ENCODE data around the gene MED15. TPM values are rescaled to one million over a fixed set of nuclear protein-coding genes. Genes with fewer than 3 reads are reported as not detected.

The MED15 gene
- total RNA-seq, 1 donor from 2014 or later: 104 TPM

DNA sequence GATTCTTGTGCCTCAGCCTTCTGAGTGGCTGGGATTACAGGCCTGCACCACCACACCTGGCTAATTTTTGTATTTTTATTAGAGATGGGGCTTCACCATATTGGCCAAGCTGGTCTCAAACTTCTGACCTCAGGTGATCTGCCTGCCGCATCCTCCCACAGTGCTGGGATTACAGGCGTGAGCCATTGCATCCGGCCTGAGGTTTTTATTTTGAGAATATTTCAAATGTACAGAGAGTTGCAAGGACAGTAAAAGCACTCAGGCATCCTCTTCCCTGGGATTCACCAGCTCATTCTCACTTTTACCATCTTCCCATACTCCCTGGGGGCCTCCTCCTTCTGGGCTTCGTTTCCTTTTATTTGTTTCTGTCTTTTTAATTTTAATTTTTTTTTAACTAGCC, 12.1 kb downstream of the MED15 start:
- no peak for TF ChIP-seq CTCF (IDR thresholded peaks at IDR 0.05)
- Mint-ChIP-seq H3K27ac (ENCODE audit: unreplicated experiment) (peak overlapping the region; percentile 78), H3K9me3 (ENCODE audit: unreplicated experiment) (no peaks in the 10 kb centered on the region), H3K4me3 (ENCODE audit: unreplicated experiment) (no peak overlapping the region), H3K36me3 (ENCODE audit: unreplicated experiment) (peaks cover 19% of the 10 kb centered on the region), H3K27me3 (ENCODE audit: unreplicated experiment) (no peaks in the 10 kb centered on the region), H3K4me1 (ENCODE audit: unreplicated experiment) (peaks cover 55% of the 10 kb centered on the region)
- no peak for DNase-seq (ENCODE audit: extremely low spot score, unreplicated experiment)

- Mint-ChIP-seq H3K9me3 (ENCODE audit: unreplicated experiment) (no peaks in the 10 kb centered on the region), H3K4me1 (ENCODE audit: unreplicated experiment) (peaks cover 50% of the 10 kb centered on the region), H3K27ac (ENCODE audit: unreplicated experiment) (peak overlapping the region; percentile 78), H3K27me3 (ENCODE audit: unreplicated experiment) (no peaks in the 10 kb centered on the region), H3K4me3 (ENCODE audit: unreplicated experiment) (no peak overlapping the region), H3K36me3 (ENCODE audit: unreplicated experiment) (peaks cover 19% of the 10 kb centered on the region)
- TF ChIP-seq CTCF (IDR thresholded peaks at IDR 0.05): no peak
- no peak for DNase-seq (ENCODE audit: extremely low spot score, unreplicated experiment)
Observed at GRCh38 chr22:20520093-20520511, 12.7 kb downstream of the MED15 start.

DNA sequence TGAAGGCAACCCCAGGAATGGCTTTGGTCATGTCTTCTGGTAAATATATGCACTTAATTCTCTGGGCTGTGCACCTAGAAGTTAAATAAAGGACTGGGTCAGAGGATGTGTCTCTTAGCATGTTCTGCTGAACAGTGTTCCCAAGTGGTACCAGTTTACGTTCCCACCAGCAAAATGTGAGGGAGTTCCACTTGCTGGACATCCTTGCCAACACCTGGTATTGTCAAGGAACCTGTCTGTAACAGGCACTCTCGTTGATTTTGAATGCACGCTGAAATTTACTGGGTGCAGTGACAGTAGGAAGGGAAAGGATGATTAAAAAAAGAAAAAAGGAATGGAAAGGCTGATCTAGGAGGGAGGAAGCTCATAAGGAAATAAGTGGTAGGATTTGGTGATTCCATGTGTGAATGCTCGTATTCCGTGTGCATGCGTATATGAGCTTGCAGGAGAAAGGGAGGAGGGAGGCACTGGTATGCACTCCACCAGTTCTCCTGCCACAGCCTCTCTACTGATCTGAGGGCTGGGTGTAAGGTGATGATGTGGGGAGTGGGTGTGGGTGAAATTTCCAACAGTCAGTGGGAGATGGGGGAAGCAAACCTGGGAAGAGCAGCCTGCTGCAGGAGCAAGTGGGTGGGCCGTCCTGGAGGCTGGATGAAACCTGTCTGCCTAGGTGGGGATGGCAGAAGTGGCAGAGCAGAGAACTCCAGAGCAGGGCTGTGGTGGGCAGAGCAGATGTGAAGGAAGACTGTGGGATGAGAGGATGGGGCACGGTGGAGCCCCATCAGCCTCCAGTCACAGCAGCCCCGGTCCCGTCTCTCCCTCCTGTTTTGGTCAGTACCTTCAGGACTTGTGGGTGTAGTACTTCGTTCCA, 15.0 kb downstream of the MED15 start:
- TF ChIP-seq CTCF (IDR thresholded peaks at IDR 0.05): no peak
- peak overlapping the region; percentile 77 for H3K27ac Mint-ChIP-seq (ENCODE audit: unreplicated experiment)
- DNase-seq (ENCODE audit: extremely low spot score, unreplicated experiment): no peak
- H3K4me1 Mint-ChIP-seq (ENCODE audit: unreplicated experiment): peaks cover 57% of the 10 kb centered on the region
- peaks cover 19% of the 10 kb centered on the region for H3K36me3 Mint-ChIP-seq (ENCODE audit: unreplicated experiment)
- no peaks in the 10 kb centered on the region for H3K27me3 Mint-ChIP-seq (ENCODE audit: unreplicated experiment)
- no peak overlapping the region for H3K4me3 Mint-ChIP-seq (ENCODE audit: unreplicated experiment)
- no peaks in the 10 kb centered on the region for H3K9me3 Mint-ChIP-seq (ENCODE audit: unreplicated experiment)

DNA sequence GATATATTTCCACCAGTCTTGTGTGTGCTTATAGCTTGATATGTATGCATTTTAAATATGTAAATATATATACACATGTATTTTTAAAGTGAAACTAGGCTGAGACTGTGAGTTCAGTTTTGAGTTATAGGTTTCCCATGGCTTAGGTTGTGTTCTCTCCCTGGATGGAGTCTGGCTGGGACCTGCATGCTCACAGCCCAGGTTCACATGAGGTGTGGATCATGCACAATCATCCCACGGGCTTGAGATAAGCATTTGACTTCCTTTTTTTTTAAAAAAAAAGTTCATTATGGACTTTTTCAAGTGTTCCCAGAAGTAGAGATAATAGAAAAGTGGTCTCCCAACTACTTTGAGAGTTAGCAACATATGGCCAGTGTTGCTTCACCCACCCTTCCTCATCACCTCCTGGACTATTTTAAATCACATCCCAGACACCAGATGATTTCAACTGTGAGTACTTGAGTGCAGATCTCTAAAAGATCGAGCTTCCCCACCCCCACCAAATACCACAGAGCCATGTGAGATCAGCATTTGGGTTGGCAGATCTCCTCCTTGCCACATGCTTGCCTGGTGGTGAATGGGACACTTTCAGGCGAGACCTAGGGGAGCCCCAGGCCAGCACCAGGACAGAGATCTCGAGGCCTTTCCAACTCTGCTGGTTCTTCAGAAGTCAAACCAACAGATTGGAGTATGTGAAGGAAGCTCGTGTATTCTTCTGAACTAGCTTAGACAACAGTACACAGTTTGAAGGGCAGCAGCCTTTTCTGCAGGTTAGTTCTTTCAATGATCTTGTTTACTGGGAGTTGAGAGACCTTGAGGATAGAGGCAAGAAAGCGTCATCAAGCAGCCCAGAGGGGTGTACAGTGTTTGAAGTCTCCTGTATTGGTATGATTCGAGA, 15.9 kb downstream of the MED15 start:
- peaks cover 56% of the 10 kb centered on the region for H3K4me1 Mint-ChIP-seq (ENCODE audit: unreplicated experiment)
- DNase-seq (ENCODE audit: extremely low spot score, unreplicated experiment): no peak
- no peaks in the 10 kb centered on the region for H3K27me3 Mint-ChIP-seq (ENCODE audit: unreplicated experiment)
- TF ChIP-seq CTCF (IDR thresholded peaks at IDR 0.05): no peak
- H3K36me3 Mint-ChIP-seq (ENCODE audit: unreplicated experiment): peaks cover 22% of the 10 kb centered on the region
- no peak overlapping the region for H3K4me3 Mint-ChIP-seq (ENCODE audit: unreplicated experiment)
- H3K9me3 Mint-ChIP-seq (ENCODE audit: unreplicated experiment): no peaks in the 10 kb centered on the region
- peak overlapping the region; percentile 87 for H3K27ac Mint-ChIP-seq (ENCODE audit: unreplicated experiment)

Measured in osteocyte (in vitro differentiated cells).